ENCODE results near the gene GPR62.

GPR62 gene

GRCh38 chr3:51930439-51930838, 24.7 kb upstream of the GPR62 start:
- no peak overlapping the region for H3K18ac ChIP-seq (ENCODE audit: low read length)
- H4K12ac ChIP-seq (ENCODE audit: low read depth, low read length), result no peak overlapping the region
- no peak overlapping the region for H2BK5ac ChIP-seq (ENCODE audit: low read depth, low read length, poor library complexity)
- H3K79me2 ChIP-seq (ENCODE audit: control insufficient read depth, insufficient read depth, low read length, poor library complexity), result no peaks in the 10 kb centered on the region
- no peak overlapping the region for H4K91ac ChIP-seq (ENCODE audit: low read depth, low read length)
- no peak overlapping the region for H4K8ac ChIP-seq (ENCODE audit: low read depth, low read length)
- H3K9ac ChIP-seq (ENCODE audit: low read length), result no peak overlapping the region
- no peak overlapping the region for H3K14ac ChIP-seq (ENCODE audit: low read length)
- no peak overlapping the region for H3K4me3 ChIP-seq (ENCODE audit: low read depth, low read length)
- H3K27me3 ChIP-seq (ENCODE audit: insufficient read depth, low read length), result no peaks in the 10 kb centered on the region
- H3K36me3 ChIP-seq (ENCODE audit: control insufficient read depth in 1 of 2, insufficient read depth in 2 of 2, low read length in 2 of 2), result peaks cover 25 to 30% of the 10 kb centered on the region in 2 experiments
- WGBS (ENCODE audit: extremely low coverage, insufficient coverage, insufficient read length), result no CpG with 5 or more reads among the region's 1 CpG
- no peak overlapping the region for H3K27ac ChIP-seq (ENCODE audit: low read depth, low read length)
- H3K79me1 ChIP-seq (ENCODE audit: low read length), result no peaks in the 10 kb centered on the region
- H3K4ac ChIP-seq (ENCODE audit: low read depth, low read length), result no peak overlapping the region
- H2AK5ac ChIP-seq (ENCODE audit: low read length), result no peak overlapping the region
- H2BK120ac ChIP-seq (ENCODE audit: insufficient read depth, low read length, poor library complexity), result no peak overlapping the region
- H3K9me3 ChIP-seq (ENCODE audit: insufficient read depth, low read depth, low read length), result peaks cover 2% of the 10 kb centered on the region
- H2BK12ac ChIP-seq (ENCODE audit: low read length), result no peak overlapping the region
- no peak overlapping the region for H3K23ac ChIP-seq (ENCODE audit: low read length)
- no peak overlapping the region for H2AFZ ChIP-seq (ENCODE audit: insufficient read depth, low read length, poor library complexity)
- H3K4me1 ChIP-seq (ENCODE audit: control insufficient read depth in 1 of 2, insufficient read depth in 2 of 2, low read length in 2 of 2), result no peaks in the 10 kb centered on the region
- no peak overlapping the region for H3K4me2 ChIP-seq (ENCODE audit: low read length)
- no peak for DNase-seq

- Histone ChIP-seq H3K23ac (ENCODE audit: low read length) (no peak overlapping the region), H3K79me1 (ENCODE audit: low read length) (no peaks in the 10 kb centered on the region), H3K4me3 (ENCODE audit: low read depth, low read length) (no peak overlapping the region), H3K27me3 (ENCODE audit: insufficient read depth, low read length) (no peaks in the 10 kb centered on the region), H3K4me1 (ENCODE audit: control insufficient read depth in 1 of 2, insufficient read depth in 2 of 2, low read length in 2 of 2) (no peaks in the 10 kb centered on the region), H3K9ac (ENCODE audit: low read length) (no peak overlapping the region), H3K4ac (ENCODE audit: low read depth, low read length) (no peak overlapping the region), H3K14ac (ENCODE audit: low read length) (no peak overlapping the region), H2AFZ (ENCODE audit: insufficient read depth, low read length, poor library complexity) (no peak overlapping the region), H3K79me2 (ENCODE audit: control insufficient read depth, insufficient read depth, low read length, poor library complexity) (no peaks in the 10 kb centered on the region), H3K27ac (ENCODE audit: low read depth, low read length) (no peak overlapping the region), H3K4me2 (ENCODE audit: low read length) (no peak overlapping the region), H2BK12ac (ENCODE audit: low read length) (no peak overlapping the region), H3K9me3 (ENCODE audit: insufficient read depth, low read depth, low read length) (peaks cover 2% of the 10 kb centered on the region), H4K12ac (ENCODE audit: low read depth, low read length) (no peak overlapping the region), H2BK120ac (ENCODE audit: insufficient read depth, low read length, poor library complexity) (no peak overlapping the region), H4K8ac (ENCODE audit: low read depth, low read length) (no peak overlapping the region), H3K36me3 (ENCODE audit: control insufficient read depth in 1 of 2, insufficient read depth in 2 of 2, low read length in 2 of 2) (peaks cover 36 to 39% of the 10 kb centered on the region in 2 experiments), H2BK5ac (ENCODE audit: low read depth, low read length, poor library complexity) (no peak overlapping the region), H4K91ac (ENCODE audit: low read depth, low read length) (no peak overlapping the region), H3K18ac (ENCODE audit: low read length) (no peak overlapping the region), H2AK5ac (ENCODE audit: low read length) (no peak overlapping the region)
- WGBS (ENCODE audit: extremely low coverage, insufficient coverage, insufficient read length), result no CpG with 5 or more reads among the region's 6 CpGs
- no peak for DNase-seq
Measured at GRCh38 chr3:51931756-51932155, 23.4 kb upstream of the GPR62 start.

- H3K18ac ChIP-seq (ENCODE audit: low read length), result no peak overlapping the region
- H2BK12ac ChIP-seq (ENCODE audit: low read length), result no peak overlapping the region
- no CpG with 5 or more reads among the region's 15 CpGs for WGBS (ENCODE audit: extremely low coverage, insufficient coverage, insufficient read length)
- H3K79me2 ChIP-seq (ENCODE audit: control insufficient read depth, insufficient read depth, low read length, poor library complexity), result no peaks in the 10 kb centered on the region
- no peak overlapping the region for H2AFZ ChIP-seq (ENCODE audit: insufficient read depth, low read length, poor library complexity)
- no peaks in the 10 kb centered on the region for H3K79me1 ChIP-seq (ENCODE audit: low read length)
- no peak overlapping the region for H3K9ac ChIP-seq (ENCODE audit: low read length)
- H2BK120ac ChIP-seq (ENCODE audit: insufficient read depth, low read length, poor library complexity), result no peak overlapping the region
- H3K9me3 ChIP-seq (ENCODE audit: insufficient read depth, low read depth, low read length), result peaks cover 2% of the 10 kb centered on the region
- DNase-seq, result no peak
- H3K36me3 ChIP-seq (ENCODE audit: control insufficient read depth in 1 of 2, insufficient read depth in 2 of 2, low read length in 2 of 2), result peaks cover 45 to 48% of the 10 kb centered on the region in 2 experiments
- no peak overlapping the region for H3K23ac ChIP-seq (ENCODE audit: low read length)
- H3K4me2 ChIP-seq (ENCODE audit: low read length), result no peak overlapping the region
- no peak overlapping the region for H3K14ac ChIP-seq (ENCODE audit: low read length)
- no peak overlapping the region for H2AK5ac ChIP-seq (ENCODE audit: low read length)
- no peaks in the 10 kb centered on the region for H3K27me3 ChIP-seq (ENCODE audit: insufficient read depth, low read length)
- H4K91ac ChIP-seq (ENCODE audit: low read depth, low read length), result no peak overlapping the region
- H2BK5ac ChIP-seq (ENCODE audit: low read depth, low read length, poor library complexity), result no peak overlapping the region
- no peak overlapping the region for H4K8ac ChIP-seq (ENCODE audit: low read depth, low read length)
- H3K4me3 ChIP-seq (ENCODE audit: low read depth, low read length), result no peak overlapping the region
- no peak overlapping the region for H3K27ac ChIP-seq (ENCODE audit: low read depth, low read length)
- no peaks in the 10 kb centered on the region for H3K4me1 ChIP-seq (ENCODE audit: control insufficient read depth in 1 of 2, insufficient read depth in 2 of 2, low read length in 2 of 2)
- no peak overlapping the region for H4K12ac ChIP-seq (ENCODE audit: low read depth, low read length)
- no peak overlapping the region for H3K4ac ChIP-seq (ENCODE audit: low read depth, low read length)
Measured at GRCh38 chr3:51932471-51933370, 22.5 kb upstream of the GPR62 start.

GRCh38 chr3:51933471-51934138, 21.6 kb upstream of the GPR62 start:
- H3K9me3 ChIP-seq (ENCODE audit: insufficient read depth, low read depth, low read length), result peaks cover 2% of the 10 kb centered on the region
- no peak overlapping the region for H4K12ac ChIP-seq (ENCODE audit: low read depth, low read length)
- H3K79me2 ChIP-seq (ENCODE audit: control insufficient read depth, insufficient read depth, low read length, poor library complexity), result no peaks in the 10 kb centered on the region
- WGBS (ENCODE audit: extremely low coverage, insufficient coverage, insufficient read length), result no CpG with 5 or more reads among the region's 13 CpGs
- H2BK5ac ChIP-seq (ENCODE audit: low read depth, low read length, poor library complexity), result no peak overlapping the region
- no peaks in the 10 kb centered on the region for H3K79me1 ChIP-seq (ENCODE audit: low read length)
- no peak overlapping the region for H4K91ac ChIP-seq (ENCODE audit: low read depth, low read length)
- no peak overlapping the region for H3K23ac ChIP-seq (ENCODE audit: low read length)
- no peak overlapping the region for H2AFZ ChIP-seq (ENCODE audit: insufficient read depth, low read length, poor library complexity)
- no peak overlapping the region for H3K9ac ChIP-seq (ENCODE audit: low read length)
- peaks cover 48 to 52% of the 10 kb centered on the region in 2 experiments for H3K36me3 ChIP-seq (ENCODE audit: control insufficient read depth in 1 of 2, insufficient read depth in 2 of 2, low read length in 2 of 2)
- H2BK120ac ChIP-seq (ENCODE audit: insufficient read depth, low read length, poor library complexity), result no peak overlapping the region
- no peak overlapping the region for H2AK5ac ChIP-seq (ENCODE audit: low read length)
- H3K4ac ChIP-seq (ENCODE audit: low read depth, low read length), result no peak overlapping the region
- H3K4me3 ChIP-seq (ENCODE audit: low read depth, low read length), result no peak overlapping the region
- no peak overlapping the region for H3K18ac ChIP-seq (ENCODE audit: low read length)
- no peaks in the 10 kb centered on the region for H3K27me3 ChIP-seq (ENCODE audit: insufficient read depth, low read length)
- no peak overlapping the region for H3K4me2 ChIP-seq (ENCODE audit: low read length)
- H2BK12ac ChIP-seq (ENCODE audit: low read length), result no peak overlapping the region
- no peaks in the 10 kb centered on the region for H3K4me1 ChIP-seq (ENCODE audit: control insufficient read depth in 1 of 2, insufficient read depth in 2 of 2, low read length in 2 of 2)
- no peak overlapping the region for H4K8ac ChIP-seq (ENCODE audit: low read depth, low read length)
- no peak overlapping the region for H3K27ac ChIP-seq (ENCODE audit: low read depth, low read length)
- no peak overlapping the region for H3K14ac ChIP-seq (ENCODE audit: low read length)
- DNase-seq, result no peak
